ENCODE results near the gene SSX3.
"Not testable (repeated sequence)": the region's sequence is repeated elsewhere in the genome, so short reads cannot be mapped to it uniquely, and the experiment has no call there.

The SSX3 gene

GRCh38 chrX:48356315-48357094, at the start of gene SSX3:
TSS of gene SSX3 (minus strand) at chrX:48356703. CDS start at chrX:48355249, 1,454 bp downstream.
- not testable (repeated sequence) for DNase-seq

- DNase-seq, result not testable (repeated sequence)
Measured at GRCh38 chrX:48397825-48398224, 41.3 kb upstream of the SSX3 start.

- not testable (repeated sequence) for DNase-seq
Measured at GRCh38 chrX:48396931-48397330, 40.4 kb upstream of the SSX3 start.

- not testable (repeated sequence) for DNase-seq
Measured at GRCh38 chrX:48383239-48383638, 26.7 kb upstream of the SSX3 start, which contains the start of gene SSX4. TSS of gene SSX4 (plus strand) at chrX:48383539. CDS start at chrX:48384054, 515 bp downstream.

GRCh38 chrX:48370408-48370807, 13.9 kb upstream of the SSX3 start:
- not testable (repeated sequence) for DNase-seq

GRCh38 chrX:48367717-48368408, 11.4 kb upstream of the SSX3 start:
- DNase-seq, result not testable (repeated sequence)

GRCh38 chrX:48359281-48359680, 2.8 kb upstream of the SSX3 start:
- DNase-seq, result not testable (repeated sequence)

GRCh38 chrX:48357681-48358080, 1.2 kb upstream of the SSX3 start:
- no peak for DNase-seq

- DNase-seq, result not testable (repeated sequence)
Measured at GRCh38 chrX:48346059-48346458, 10.4 kb downstream of the SSX3 start.

GRCh38 chrX:48313996-48314395, 42.5 kb downstream of the SSX3 start:
- DNase-seq, result not testable (repeated sequence)

GRCh38 chrX:48306175-48306574, 50.3 kb downstream of the SSX3 start:
- DNase-seq, result no peak

Data from CD4-positive, alpha-beta T cell treated with Interferon gamma for 1 hour (primary cell).